Esophagus muscularis mucosa (tissue), 4 donors: ENCODE data around the gene TBL1XR1. TPM values are rescaled to one million over a fixed set of nuclear protein-coding genes. Genes with fewer than 3 reads are reported as not detected.

Experiments used
- DNase-seq: peaks from one replicate; pipeline ENCODE4 v3.0.0-alpha.2; 2017; ENCODE audit errors: extremely low spot score
- H3K27ac ChIP-seq, 4 donors: fragments of 200-600 bp; sonication (generic); replicated peaks in 1 of 4; 1 replicate in 3 of 4; 2 replicates in 1 of 4; pipeline ENCODE4 v1.5.1; 2016 to 2019; ENCODE audit warnings: mild to moderate bottlenecking in 1 of 4
- H3K27me3 ChIP-seq, 4 donors: fragments of 200-600 bp; sonication (generic); one replicate each; pipeline versions ENCODE4 v1.5.1 to v1.6.0; 2016 to 2019
- H3K36me3 ChIP-seq, 4 donors: fragments of 200-600 bp; sonication (generic); one replicate each; pipeline ENCODE4 v1.5.1; 2016 to 2019
- H3K4me1 ChIP-seq, 4 donors: fragments of 200-600 bp; sonication (generic); one replicate each; pipeline ENCODE4 v1.5.1; 2016 to 2019
- H3K4me3 ChIP-seq, 4 donors: fragments of 200-600 bp; sonication (generic); 1 replicate in 2 of 4; 2 replicates in 2 of 4; pipeline ENCODE4 v1.5.1; 2016 to 2019; ENCODE audit warnings: mild to moderate bottlenecking in 4 of 4, moderate library complexity in 1 of 4
- H3K9me3 ChIP-seq, 4 donors: fragments of 200-600 bp; sonication (generic); 1 replicate in 3 of 4; 2 replicates in 1 of 4; pipeline ENCODE4 v1.5.1; 2016 to 2019
- CTCF ChIP-seq, 3 experiments: fragments of 200-600 bp in 2 of 3; fragments of 450-650 bp in 1 of 3; sonication (generic) in 2 of 3; IDR thresholded peaks; one replicate each; pipeline ENCODE4 v1.5.1; 2017 to 2019; ENCODE audit warnings: antibody characterized with exemption in 3 of 3, mild to moderate bottlenecking in 2 of 3, moderate library complexity in 1 of 3
- EP300 ChIP-seq: sonication (generic); formaldehyde crosslinking; IDR thresholded peaks from one replicate; pipeline ENCODE4 v1.6.1; 2017; ENCODE audit warnings: antibody characterized with exemption
- POLR2A ChIP-seq: fragments of 450-650 bp; IDR thresholded peaks from one replicate; pipeline ENCODE4 v1.6.1; 2017; ENCODE audit warnings: antibody characterized with exemption, moderate library complexity, mild to moderate bottlenecking, low read depth
- POLR2AphosphoS5 ChIP-seq, 2 donors: sonication (generic); formaldehyde crosslinking; IDR thresholded peaks; one replicate each; pipeline ENCODE4 v1.6.1; 2017; ENCODE audit warnings: antibody characterized with exemption in 2 of 2
- whole genome bisulfite sequencing: methylation state at CpG from one replicate; pipeline ENCODE4 v1.1.5; 2018; 5-methylcytosine and 5-hydroxymethylcytosine counted together
- intact Hi-C: fragments of 100-400 bp; cut with DNase I; formaldehyde crosslinking; loops from one replicate; pipeline ENCODE4 v1.15.1; 2023
- total RNA-seq, 4 donors: library from RNA; depleted of rRNA; stranded (reverse); fragments of >200 nt; gene quantifications; one replicate each; pipeline versions ENCODE4 v1.1.0 to v1.2.1, GENCODE V29; 2016

Gene TBL1XR1
- total RNA-seq, 4 donors from 2014 or later, result 65.0 to 99.2 (median 78.2) TPM

GRCh38 chr3:177177749-177178221 is 19.5 kb downstream of the TBL1XR1 start:
- Histone ChIP-seq H3K36me3 (no peaks in the 10 kb centered on the region), H3K4me3 (no peak overlapping the region), H3K27me3 (no peaks in the 10 kb centered on the region), H3K9me3 (no peaks in the 10 kb centered on the region), H3K4me1 (peaks cover 36 to 78% (median 67%) of the 10 kb centered on the region in 4 donors), H3K27ac (no peak overlapping the region)
- no peak for DNase-seq
- intact Hi-C loops, result no loop called here
- WGBS, result 60% methylated on average over 8 of the region's 8 CpGs
- TF ChIP-seq POLR2A (no peak), EP300 (no peak), CTCF (IDR thresholded peaks at IDR 0.05) (no peak), POLR2AphosphoS5 (IDR thresholded peaks at IDR 0.05) (no peak)

GRCh38 chr3:177174607-177175170 is 22.6 kb downstream of the TBL1XR1 start:
- no peaks in the 10 kb centered on the region for H3K9me3 ChIP-seq
- H3K27me3 ChIP-seq, result no peaks in the 10 kb centered on the region
- DNase-seq, result no peak
- WGBS, result 45% methylated on average over 5 of the region's 5 CpGs
- H3K4me3 ChIP-seq, result no peak overlapping the region
- peaks cover 25 to 72% (median 57%) of the 10 kb centered on the region in 4 donors for H3K4me1 ChIP-seq
- H3K36me3 ChIP-seq, result no peaks in the 10 kb centered on the region
- TF ChIP-seq POLR2A (no peak), EP300 (no peak), CTCF (IDR thresholded peaks at IDR 0.05) (no peak), POLR2AphosphoS5 (IDR thresholded peaks at IDR 0.05) (no peak)
- intact Hi-C loops, result no loop called here
- H3K27ac ChIP-seq, result peak overlapping the region in 1 of 4 donors; percentile 39

GRCh38 chr3:177169936-177170722 is 27.2 kb downstream of the TBL1XR1 start:
- intact Hi-C loops, result no loop called here
- 86% methylated on average over 4 of the region's 4 CpGs for whole genome bisulfite sequencing

GRCh38 chr3:177168431-177168830 is 28.9 kb downstream of the TBL1XR1 start:
- no peak for DNase-seq
- TF ChIP-seq POLR2AphosphoS5 (IDR thresholded peaks at IDR 0.05) (no peak), POLR2A (no peak), CTCF (IDR thresholded peaks at IDR 0.05) (no peak), EP300 (no peak)
- WGBS, result 93% methylated on average over 4 of the region's 4 CpGs
- Histone ChIP-seq H3K9me3 (no peaks in the 10 kb centered on the region), H3K36me3 (no peaks in the 10 kb centered on the region), H3K4me1 (peaks cover 19 to 31% (median 24%) of the 10 kb centered on the region in 4 donors), H3K27me3 (no peaks in the 10 kb centered on the region), H3K27ac (no peak overlapping the region), H3K4me3 (no peak overlapping the region)
- intact Hi-C loops, result no loop called here

More at GRCh38 chr3:177169936-177170722, 27.2 kb downstream of the TBL1XR1 start:
- Histone ChIP-seq H3K9me3 (no peaks in the 10 kb centered on the region), H3K4me3 (no peak overlapping the region), H3K4me1 (peaks cover 32 to 45% (median 40%) of the 10 kb centered on the region in 4 donors), H3K27me3 (no peaks in the 10 kb centered on the region), H3K36me3 (no peaks in the 10 kb centered on the region), H3K27ac (no peak overlapping the region)
- DNase-seq, result no peak
- TF ChIP-seq POLR2A (no peak), EP300 (no peak), POLR2AphosphoS5 (IDR thresholded peaks at IDR 0.05) (no peak), CTCF (IDR thresholded peaks at IDR 0.05) (no peak)
